HepG2 (cell line): ENCODE data around the gene HDLBP. TPM values are rescaled to one million over a fixed set of nuclear protein-coding genes. Genes with fewer than 3 reads are reported as not detected.

Experiments
- CEBPG ChIP-seq: IDR thresholded peaks from 2 replicates; pipeline ENCODE4 v1.6.1; 2016
- KDM6A ChIP-seq: IDR thresholded peaks from 2 replicates; pipeline ENCODE4 v1.6.1; 2016; ENCODE audit warnings: low read depth
- MAZ ChIP-seq, 2 experiments: sonication (generic) in 1 of 2; formaldehyde crosslinking in 1 of 2; IDR thresholded peaks; 2 replicates each; pipeline versions ENCODE4 v1.5.0 to v1.6.1; 2012 to 2020; ENCODE audit warnings: low read depth in 2 of 2, mild to moderate bottlenecking in 2 of 2, borderline replicate concordance in 1 of 2, improper control_type of control experiment in 1 of 2, low read length in 1 of 2, missing genetic modification reagents in 1 of 2, moderate library complexity in 1 of 2
- MIXL1 ChIP-seq: IDR thresholded peaks from 2 replicates; pipeline ENCODE4 v1.6.1; 2016
- PCBP1 ChIP-seq: fragments of 200-400 bp; formaldehyde crosslinking; IDR thresholded peaks from 2 replicates; pipeline ENCODE4 v1.6.1; 2017; ENCODE audit warnings: mild to moderate bottlenecking, low read depth, low read length, borderline replicate concordance
- SIX1 ChIP-seq: sonication (generic); formaldehyde crosslinking; IDR thresholded peaks from 2 replicates; pipeline ENCODE4 v1.4.0; 2020; ENCODE audit warnings: missing genetic modification reagents, borderline replicate concordance
- ZNF34 ChIP-seq: sonication (generic); formaldehyde crosslinking; IDR thresholded peaks from 2 replicates; pipeline ENCODE4 v1.4.0; 2020; ENCODE audit warnings: mild to moderate bottlenecking, missing genetic modification reagents, borderline replicate concordance
- ZNF737 ChIP-seq: sonication (generic); formaldehyde crosslinking; IDR thresholded peaks from 2 replicates; pipeline ENCODE4 v1.5.0; 2020; ENCODE audit warnings: missing genetic modification reagents, mild to moderate bottlenecking, borderline replicate concordance
- polyA plus RNA-seq, 8 experiments: library from polyadenylated mRNA; depleted of rRNA in 3 of 8; stranded (reverse) in 7 of 8; unstranded in 1 of 8; fragments of >200 nt; fragmentation: Illumina TruSeq in 4 of 8; extraction: Trizol in 4 of 8; gene quantifications; 2 replicates each; pipeline versions ENCODE4 v1.2.1 to v1.2.3, GENCODE V29; 2011 to 2016; ENCODE audit warnings: low read depth in 4 of 8, missing spikeins in 1 of 8, mixed read lengths in 1 of 8; ENCODE audit not compliant: insufficient read depth in 1 of 8
- total RNA-seq, 5 experiments: library from RNA; depleted of rRNA; stranded (reverse); fragments of >200 nt; fragmentation: Illumina TruSeq; extraction: Trizol; gene quantifications; 2 replicates each; pipeline ENCODE4 v1.2.3, GENCODE V29; 2016; ENCODE audit warnings: low read depth in 1 of 5
- TF ChIP-seq, protein P1 (sequence below): sonication (generic); formaldehyde crosslinking; IDR thresholded peaks from 2 replicates; pipeline ENCODE4; 2020; ENCODE audit warnings: missing genetic modification reagents, mild to moderate bottlenecking, borderline replicate concordance
- TF ChIP-seq, protein P2 (sequence below): IDR thresholded peaks from 2 replicates; pipeline ENCODE4 v1.6.1; 2016; ENCODE audit warnings: missing biosample characterization, missing genetic modification reagents, low read depth
- TF ChIP-seq, protein P3 (sequence below): sonication (generic); formaldehyde crosslinking; IDR thresholded peaks from 2 replicates; pipeline ENCODE4 v1.4.0; 2020; ENCODE audit warnings: missing genetic modification reagents
- TF ChIP-seq, protein P4 (sequence below), 2 experiments: fragments of 450-650 bp in 1 of 2; sonication (generic) in 1 of 2; formaldehyde crosslinking in 1 of 2; IDR thresholded peaks; 2 replicates each; pipeline versions ENCODE4 v1.6.1 to v1.8.0; 2016 to 2022; ENCODE audit warnings: antibody characterized with exemption in 1 of 2, mild to moderate bottlenecking in 1 of 2, missing genetic modification reagents in 1 of 2

HDLBP gene
- total and polyA plus RNA-seq, 2 of the 13 experiments (the other 11 are each of a cell fraction or from before 2014, with no cell fraction given): 464 to 707 TPM

DNA sequence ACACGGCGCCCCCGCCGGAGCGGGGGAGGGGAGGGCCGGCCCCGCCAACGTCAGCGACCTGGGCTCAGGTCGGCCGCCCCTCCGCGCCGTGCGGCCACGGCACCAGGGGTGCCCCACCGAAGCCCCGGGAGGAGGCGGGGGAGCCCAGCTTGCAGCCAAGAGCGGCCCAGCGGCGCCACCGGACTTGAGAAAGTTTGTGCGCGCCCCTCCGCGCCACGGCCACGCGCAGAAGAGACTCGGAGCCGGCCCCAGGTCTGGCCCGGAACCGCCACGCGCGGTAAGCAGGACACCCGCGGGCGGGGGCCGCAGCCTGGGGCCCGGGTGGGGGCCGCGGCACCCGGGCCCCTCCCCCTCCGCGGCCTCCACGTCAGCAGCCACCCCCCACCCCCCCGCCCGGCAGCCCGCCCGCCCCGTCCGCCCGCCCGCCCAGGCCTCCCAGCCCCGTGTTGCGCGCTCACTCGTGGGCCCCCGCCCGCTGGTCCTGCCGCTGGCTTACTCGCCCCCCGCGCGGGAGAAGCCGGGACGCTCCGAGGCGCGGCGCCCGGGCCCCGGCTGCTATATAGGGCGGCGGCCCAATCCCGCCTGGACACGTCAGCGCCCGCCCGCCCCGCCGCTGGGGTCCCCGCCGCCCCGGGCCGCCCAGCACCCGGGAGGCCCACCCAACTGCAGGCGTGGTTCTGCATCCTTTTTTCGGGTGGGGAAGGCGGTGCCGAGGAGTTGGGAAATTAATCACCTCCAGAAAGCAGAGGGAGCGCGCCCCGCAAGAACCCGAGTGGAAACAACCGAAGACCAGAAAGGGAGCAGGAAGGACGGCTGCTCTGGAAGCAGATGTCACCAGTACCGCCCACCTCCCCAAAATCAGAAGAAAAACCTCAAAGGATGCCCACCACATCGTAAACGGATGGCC lies 42.9 kb downstream of the HDLBP start (continued):
- TF ChIP-seq MAZ (IDR thresholded peaks at IDR 0.05; ENCODE audit: borderline replicate concordance, low read depth, low read length) (no peak; the same call in 1 of the 2 replicates), MAZ (CRISPR knock-in tag; IDR thresholded peaks at IDR 0.05; ENCODE audit: low read depth) (peak; percentile 53), CEBPG (CRISPR knock-in tag) (no peak), ZNF737 (CRISPR knock-in tag) (no peak), MIXL1 (no peak), KDM6A (CRISPR knock-in tag) (no peak), SIX1 (CRISPR knock-in tag) (no peak), PCBP1 (no peak), ZNF34 (no peak)
- TF ChIP-seq, protein P1, sequence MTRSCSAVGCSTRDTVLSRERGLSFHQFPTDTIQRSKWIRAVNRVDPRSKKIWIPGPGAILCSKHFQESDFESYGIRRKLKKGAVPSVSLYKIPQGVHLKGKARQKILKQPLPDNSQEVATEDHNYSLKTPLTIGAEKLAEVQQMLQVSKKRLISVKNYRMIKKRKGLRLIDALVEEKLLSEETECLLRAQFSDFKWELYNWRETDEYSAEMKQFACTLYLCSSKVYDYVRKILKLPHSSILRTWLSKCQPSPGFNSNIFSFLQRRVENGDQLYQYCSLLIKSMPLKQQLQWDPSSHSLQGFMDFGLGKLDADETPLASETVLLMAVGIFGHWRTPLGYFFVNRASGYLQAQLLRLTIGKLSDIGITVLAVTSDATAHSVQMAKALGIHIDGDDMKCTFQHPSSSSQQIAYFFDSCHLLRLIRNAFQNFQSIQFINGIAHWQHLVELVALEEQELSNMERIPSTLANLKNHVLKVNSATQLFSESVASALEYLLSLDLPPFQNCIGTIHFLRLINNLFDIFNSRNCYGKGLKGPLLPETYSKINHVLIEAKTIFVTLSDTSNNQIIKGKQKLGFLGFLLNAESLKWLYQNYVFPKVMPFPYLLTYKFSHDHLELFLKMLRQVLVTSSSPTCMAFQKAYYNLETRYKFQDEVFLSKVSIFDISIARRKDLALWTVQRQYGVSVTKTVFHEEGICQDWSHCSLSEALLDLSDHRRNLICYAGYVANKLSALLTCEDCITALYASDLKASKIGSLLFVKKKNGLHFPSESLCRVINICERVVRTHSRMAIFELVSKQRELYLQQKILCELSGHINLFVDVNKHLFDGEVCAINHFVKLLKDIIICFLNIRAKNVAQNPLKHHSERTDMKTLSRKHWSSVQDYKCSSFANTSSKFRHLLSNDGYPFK: no peak
- TF ChIP-seq, protein P2, sequence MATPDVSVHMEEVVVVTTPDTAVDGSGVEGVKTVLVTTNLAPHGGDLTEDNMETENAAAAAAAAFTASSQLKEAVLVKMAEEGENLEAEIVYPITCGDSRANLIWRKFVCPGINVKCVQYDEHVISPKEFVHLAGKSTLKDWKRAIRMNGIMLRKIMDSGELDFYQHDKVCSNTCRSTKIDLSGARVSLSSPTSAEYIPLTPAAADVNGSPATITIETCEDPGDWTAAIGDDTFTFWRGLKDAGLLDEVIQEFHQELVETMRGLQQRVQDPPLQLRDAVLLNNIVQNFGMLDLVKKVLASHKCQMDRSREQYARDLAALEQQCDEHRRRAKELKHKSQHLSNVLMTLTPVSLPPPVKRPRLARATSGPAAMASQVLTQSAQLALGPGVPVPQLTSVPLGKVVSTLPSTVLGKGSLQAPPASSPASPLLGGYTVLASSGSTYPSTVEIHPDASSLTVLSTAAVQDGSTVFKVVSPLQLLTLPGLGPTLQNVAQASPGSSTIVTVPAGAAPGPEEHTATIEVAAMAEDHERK (CRISPR knock-in tag): no peak
- TF ChIP-seq, protein P3, sequence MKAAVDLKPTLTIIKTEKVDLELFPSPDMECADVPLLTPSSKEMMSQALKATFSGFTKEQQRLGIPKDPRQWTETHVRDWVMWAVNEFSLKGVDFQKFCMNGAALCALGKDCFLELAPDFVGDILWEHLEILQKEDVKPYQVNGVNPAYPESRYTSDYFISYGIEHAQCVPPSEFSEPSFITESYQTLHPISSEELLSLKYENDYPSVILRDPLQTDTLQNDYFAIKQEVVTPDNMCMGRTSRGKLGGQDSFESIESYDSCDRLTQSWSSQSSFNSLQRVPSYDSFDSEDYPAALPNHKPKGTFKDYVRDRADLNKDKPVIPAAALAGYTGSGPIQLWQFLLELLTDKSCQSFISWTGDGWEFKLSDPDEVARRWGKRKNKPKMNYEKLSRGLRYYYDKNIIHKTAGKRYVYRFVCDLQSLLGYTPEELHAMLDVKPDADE (CRISPR knock-in tag): no peak
- TF ChIP-seq, protein P4, sequence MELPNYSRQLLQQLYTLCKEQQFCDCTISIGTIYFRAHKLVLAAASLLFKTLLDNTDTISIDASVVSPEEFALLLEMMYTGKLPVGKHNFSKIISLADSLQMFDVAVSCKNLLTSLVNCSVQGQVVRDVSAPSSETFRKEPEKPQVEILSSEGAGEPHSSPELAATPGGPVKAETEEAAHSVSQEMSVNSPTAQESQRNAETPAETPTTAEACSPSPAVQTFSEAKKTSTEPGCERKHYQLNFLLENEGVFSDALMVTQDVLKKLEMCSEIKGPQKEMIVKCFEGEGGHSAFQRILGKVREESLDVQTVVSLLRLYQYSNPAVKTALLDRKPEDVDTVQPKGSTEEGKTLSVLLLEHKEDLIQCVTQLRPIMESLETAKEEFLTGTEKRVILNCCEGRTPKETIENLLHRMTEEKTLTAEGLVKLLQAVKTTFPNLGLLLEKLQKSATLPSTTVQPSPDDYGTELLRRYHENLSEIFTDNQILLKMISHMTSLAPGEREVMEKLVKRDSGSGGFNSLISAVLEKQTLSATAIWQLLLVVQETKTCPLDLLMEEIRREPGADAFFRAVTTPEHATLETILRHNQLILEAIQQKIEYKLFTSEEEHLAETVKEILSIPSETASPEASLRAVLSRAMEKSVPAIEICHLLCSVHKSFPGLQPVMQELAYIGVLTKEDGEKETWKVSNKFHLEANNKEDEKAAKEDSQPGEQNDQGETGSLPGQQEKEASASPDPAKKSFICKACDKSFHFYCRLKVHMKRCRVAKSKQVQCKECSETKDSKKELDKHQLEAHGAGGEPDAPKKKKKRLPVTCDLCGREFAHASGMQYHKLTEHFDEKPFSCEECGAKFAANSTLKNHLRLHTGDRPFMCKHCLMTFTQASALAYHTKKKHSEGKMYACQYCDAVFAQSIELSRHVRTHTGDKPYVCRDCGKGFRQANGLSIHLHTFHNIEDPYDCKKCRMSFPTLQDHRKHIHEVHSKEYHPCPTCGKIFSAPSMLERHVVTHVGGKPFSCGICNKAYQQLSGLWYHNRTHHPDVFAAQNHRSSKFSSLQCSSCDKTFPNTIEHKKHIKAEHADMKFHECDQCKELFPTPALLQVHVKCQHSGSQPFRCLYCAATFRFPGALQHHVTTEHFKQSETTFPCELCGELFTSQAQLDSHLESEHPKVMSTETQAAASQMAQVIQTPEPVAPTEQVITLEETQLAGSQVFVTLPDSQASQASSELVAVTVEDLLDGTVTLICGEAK (IDR thresholded peaks at IDR 0.05): no peak
- TF ChIP-seq, protein P4 (CRISPR knock-in tag; IDR thresholded peaks at IDR 0.05): peak; percentile 15; the same call in 1 of the 2 replicates
